Calu3 (cell line): ENCODE measurements around the gene TMEM86B. TPM values are rescaled to one million over a fixed set of nuclear protein-coding genes. Genes with fewer than 3 reads are reported as not detected.

Experiments
- BruUV-seq: library from RNA; stranded (reverse); fragments of 400-500 nt; replicated peaks from 2 replicates; lab custom pipeline; 2021; lab: Mats Ljungman, UMichigan
- CTCF ChIA-PET: fragments of 300-600 bp; sonication (Branson Sonifier 250); formaldehyde crosslinking; loops from one replicate; lab custom pipeline; 2022; ENCODE audit warnings: antibody characterized with exemption; lab: Charles Lee
- DNase-seq: peaks from one replicate; pipeline ENCODE4 v3.0.0; 2022
- H3K27ac Mint-ChIP-seq: one replicate; pipeline ENCODE4 v1.8.0; 2022; ENCODE audit warnings: mixed read lengths; ENCODE audit not compliant: unreplicated experiment
- H3K27me3 Mint-ChIP-seq: one replicate; pipeline ENCODE4 v1.8.0; 2022; ENCODE audit warnings: mixed read lengths; ENCODE audit not compliant: unreplicated experiment
- H3K36me3 Mint-ChIP-seq: one replicate; pipeline ENCODE4 v1.8.0; 2022; ENCODE audit warnings: mild to moderate bottlenecking, moderate library complexity, mixed read lengths; ENCODE audit not compliant: insufficient read depth, unreplicated experiment
- H3K4me1 Mint-ChIP-seq: one replicate; pipeline ENCODE4 v1.8.0; 2022; ENCODE audit warnings: mild to moderate bottlenecking, low read depth, mixed read lengths; ENCODE audit not compliant: unreplicated experiment
- H3K4me3 Mint-ChIP-seq: one replicate; pipeline ENCODE4 v1.8.0; 2022; ENCODE audit warnings: mild to moderate bottlenecking, low read depth, moderate library complexity, mixed read lengths; ENCODE audit not compliant: unreplicated experiment
- H3K9me3 Mint-ChIP-seq: one replicate; pipeline ENCODE4 v1.8.0; 2022; ENCODE audit warnings: low read depth, mixed read lengths; ENCODE audit not compliant: unreplicated experiment
- intact Hi-C: fragments of 100-400 bp; cut with micrococcal nuclease; formaldehyde crosslinking; loops from one replicate; pipeline ENCODE4 v1.10.0; 2022; ENCODE audit not compliant: unreplicated experiment
- total RNA-seq: library from RNA; stranded (reverse); gene quantifications from 2 replicates; pipeline ENCODE4 v1.2.3, GENCODE V29; 2022
- TF ChIP-seq, protein P1 (sequence below): fragments of 200-600 bp; IDR thresholded peaks from one replicate; pipeline ENCODE4 v1.8.0; 2022; ENCODE audit warnings: antibody characterized with exemption; ENCODE audit not compliant: unreplicated experiment

Gene TMEM86B
- total RNA-seq, 1 experiment from 2014 or later: 14.3 TPM

GRCh38 chr19:55223291-55224037 is 5.1 kb downstream of the TMEM86B start:
- CTCF ChIA-PET: no interaction called here
- DNase-seq: no peak
- H3K4me1 Mint-ChIP-seq: no peaks in the 10 kb centered on the region
- peaks cover 2% of the 10 kb centered on the region for H3K9me3 Mint-ChIP-seq
- TF ChIP-seq, protein P1, sequence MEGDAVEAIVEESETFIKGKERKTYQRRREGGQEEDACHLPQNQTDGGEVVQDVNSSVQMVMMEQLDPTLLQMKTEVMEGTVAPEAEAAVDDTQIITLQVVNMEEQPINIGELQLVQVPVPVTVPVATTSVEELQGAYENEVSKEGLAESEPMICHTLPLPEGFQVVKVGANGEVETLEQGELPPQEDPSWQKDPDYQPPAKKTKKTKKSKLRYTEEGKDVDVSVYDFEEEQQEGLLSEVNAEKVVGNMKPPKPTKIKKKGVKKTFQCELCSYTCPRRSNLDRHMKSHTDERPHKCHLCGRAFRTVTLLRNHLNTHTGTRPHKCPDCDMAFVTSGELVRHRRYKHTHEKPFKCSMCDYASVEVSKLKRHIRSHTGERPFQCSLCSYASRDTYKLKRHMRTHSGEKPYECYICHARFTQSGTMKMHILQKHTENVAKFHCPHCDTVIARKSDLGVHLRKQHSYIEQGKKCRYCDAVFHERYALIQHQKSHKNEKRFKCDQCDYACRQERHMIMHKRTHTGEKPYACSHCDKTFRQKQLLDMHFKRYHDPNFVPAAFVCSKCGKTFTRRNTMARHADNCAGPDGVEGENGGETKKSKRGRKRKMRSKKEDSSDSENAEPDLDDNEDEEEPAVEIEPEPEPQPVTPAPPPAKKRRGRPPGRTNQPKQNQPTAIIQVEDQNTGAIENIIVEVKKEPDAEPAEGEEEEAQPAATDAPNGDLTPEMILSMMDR: no peak
- intact Hi-C loops: no loop called here
- no peaks in the 10 kb centered on the region for H3K27me3 Mint-ChIP-seq
- no TSS peak for BruUV-seq
- H3K36me3 Mint-ChIP-seq: peaks cover 69% of the 10 kb centered on the region
- no peak overlapping the region for H3K27ac Mint-ChIP-seq
- H3K4me3 Mint-ChIP-seq: no peak overlapping the region

DNA sequence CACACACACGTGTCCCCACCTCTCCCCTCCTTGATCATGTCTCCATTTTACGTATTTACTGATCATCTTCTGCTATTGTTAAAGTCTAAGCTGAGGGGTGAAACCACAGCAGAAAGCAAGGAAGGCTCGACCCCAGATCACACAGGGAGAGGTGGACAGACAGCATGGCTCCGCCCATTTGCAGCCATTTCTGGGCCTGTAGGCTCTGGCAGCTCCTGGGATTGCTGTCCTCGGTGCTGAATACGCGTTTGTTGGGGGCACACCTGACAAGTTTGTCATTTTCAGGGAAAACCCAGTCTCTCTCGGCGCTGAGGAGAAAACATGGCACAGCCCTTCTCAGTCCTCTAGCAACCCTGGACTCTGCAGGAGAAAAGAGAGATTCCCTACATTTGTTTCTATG is 8.0 kb downstream of the TMEM86B start:
- peaks cover 6% of the 10 kb centered on the region for H3K9me3 Mint-ChIP-seq
- intact Hi-C loops: no loop called here
- BruUV-seq: no TSS peak

GRCh38 chr19:55216461-55217198 is 11.9 kb downstream of the TMEM86B start:
- peaks cover 9% of the 10 kb centered on the region for H3K9me3 Mint-ChIP-seq
- intact Hi-C loops: loop anchor here (1.0 kb wide), 1 partner anchor 43 kb away; the partner anchor contains the start of gene PPP6R1
- CTCF ChIA-PET: interaction anchor here (0.5 to 1.3 kb wide), 6 partner anchors 37 to 422 kb away, joined by 3 to 8 read pairs (median 5); partner anchors contain the start of genes DNAAF3, PPP6R1 and SYT5

More for the DNA sequence above, 8.0 kb downstream of the TMEM86B start:
- CTCF ChIA-PET: no interaction called here
- Mint-ChIP-seq H3K27ac (no peak overlapping the region), H3K4me3 (no peak overlapping the region), H3K4me1 (peaks cover 25% of the 10 kb centered on the region), H3K27me3 (no peaks in the 10 kb centered on the region), H3K36me3 (peaks cover 77% of the 10 kb centered on the region)
- TF ChIP-seq, protein P1: no peak
- DNase-seq: no peak

DNA sequence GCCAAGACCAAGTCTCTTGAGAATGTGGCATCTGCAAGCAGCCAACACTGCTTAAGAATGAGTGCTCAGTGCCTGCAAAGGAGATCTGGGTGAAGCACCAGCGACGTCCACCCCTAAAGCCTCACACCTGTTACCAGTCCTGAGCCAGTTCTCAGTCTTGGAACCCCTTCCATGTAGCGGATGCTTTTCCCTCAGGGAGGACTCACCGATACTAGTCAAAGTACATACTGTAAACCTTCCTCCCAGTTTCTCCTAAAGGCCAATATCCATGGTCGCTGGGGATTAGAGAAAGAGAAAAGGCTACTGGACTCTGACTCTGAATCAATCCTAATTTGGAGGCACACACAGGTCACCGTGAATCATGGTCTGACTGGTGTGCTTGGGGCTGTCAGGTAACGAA is 15.0 kb downstream of the TMEM86B start:
- intact Hi-C loops: loop anchor here (5.0 kb wide), 1 partner anchor 36 kb away; no protein-coding TSS in a partner anchor
- TF ChIP-seq, protein P1: no peak
- Mint-ChIP-seq H3K4me1 (peaks cover 45% of the 10 kb centered on the region), H3K27ac (no peak overlapping the region), H3K36me3 (peaks cover 51% of the 10 kb centered on the region), H3K9me3 (peaks cover 7% of the 10 kb centered on the region), H3K4me3 (no peak overlapping the region), H3K27me3 (no peaks in the 10 kb centered on the region)
- DNase-seq: no peak
- CTCF ChIA-PET: no interaction called here
- no TSS peak for BruUV-seq

More at GRCh38 chr19:55216461-55217198, 11.9 kb downstream of the TMEM86B start:
- BruUV-seq: TSS peak; percentile 78
- DNase-seq: peak; percentile 96
- Mint-ChIP-seq H3K36me3 (peaks cover 63% of the 10 kb centered on the region), H3K4me1 (peaks cover 26% of the 10 kb centered on the region), H3K27ac (peak overlapping the region; percentile 95), H3K4me3 (peak overlapping the region; percentile 76), H3K27me3 (no peaks in the 10 kb centered on the region)
- TF ChIP-seq, protein P1: no peak
